HuH-7 (cell line): Measurements from ENCODE around the gene CMTM2.

Experiments
- DNase-seq: peaks from one replicate; pipeline ENCODE4 v3.0.0; 2011; ENCODE audit warnings: low spot score

The CMTM2 gene

GRCh38 chr16:66578651-66579531 is at the start of gene CMTM2:
TSS of gene CMTM2 (plus strand) at chr16:66579463. CDS start at chr16:66579608, 145 bp downstream.
- DNase-seq, result no peak

- no peak for DNase-seq
These were observed 49.8 kb upstream of the CMTM2 start for GRCh38 chr16:66529475-66529874.

- no peak for DNase-seq
These were observed 44.9 kb upstream of the CMTM2 start for GRCh38 chr16:66534376-66534799.

- no peak for DNase-seq
These were observed 42.7 kb upstream of the CMTM2 start for GRCh38 chr16:66536525-66536924.

- DNase-seq, result no peak
These were observed 42.0 kb upstream of the CMTM2 start for GRCh38 chr16:66537236-66537635.

- DNase-seq, result no peak
These were observed 40.4 kb upstream of the CMTM2 start for GRCh38 chr16:66538910-66539309.

GRCh38 chr16:66539623-66540469 is 39.4 kb upstream of the CMTM2 start:
- no peak for DNase-seq

GRCh38 chr16:66541388-66542355 is 37.6 kb upstream of the CMTM2 start:
- no peak for DNase-seq

- no peak for DNase-seq
These were observed 36.9 kb upstream of the CMTM2 start for GRCh38 chr16:66542396-66542795.

GRCh38 chr16:66543541-66543940 is 35.7 kb upstream of the CMTM2 start:
- no peak for DNase-seq

- DNase-seq, result no peak
These were observed 35.1 kb upstream of the CMTM2 start for GRCh38 chr16:66544016-66544757.

GRCh38 chr16:66547101-66547989 is 31.9 kb upstream of the CMTM2 start:
- no peak for DNase-seq

- DNase-seq, result no peak
These were observed 31.2 kb upstream of the CMTM2 start for GRCh38 chr16:66548068-66548467.

- DNase-seq, result no peak
These were observed 30.4 kb upstream of the CMTM2 start for GRCh38 chr16:66548868-66549267.

GRCh38 chr16:66549284-66550131 is 29.8 kb upstream of the CMTM2 start, which contains the start of gene TK2:
TSS of gene TK2 (minus strand) at chr16:66550122. CDS start at chr16:66550061, 61 bp downstream.
- DNase-seq, result peak; percentile 70

GRCh38 chr16:66551348-66551759 is 27.9 kb upstream of the CMTM2 start:
- DNase-seq, result peak; percentile 71

- no peak for DNase-seq
These were observed 27.4 kb upstream of the CMTM2 start for GRCh38 chr16:66551788-66552285.

- DNase-seq, result peak; percentile 89
These were observed 26.7 kb upstream of the CMTM2 start, which contains the start of gene CKLF for GRCh38 chr16:66552286-66553177. TSS of gene CKLF (plus strand) at chr16:66552576. CDS start at chr16:66552716, 140 bp downstream.
